Hematopoietic multipotent progenitor cell treated with erythropoietin and hydrocortisone succinate and interleukin-3 and kit ligand, for 8 days (in vitro differentiated cells): Measurements from ENCODE around the gene TRIM31.
A peak's percentile ranks its signal among the peaks of the same experiment; 100 is the strongest.

Experiments used
- DNase-seq: peaks from one replicate; pipeline ENCODE4 v3.0.0-alpha.2; 2015

The TRIM31 gene

GRCh38 chr6:30111266-30111856 lies 1.5 kb downstream of the TRIM31 start:
- DNase-seq, result no peak

- no peak for DNase-seq
These were observed 8.2 kb downstream of the TRIM31 start for GRCh38 chr6:30104661-30105060.

GRCh38 chr6:30103872-30104179 lies 9.1 kb downstream of the TRIM31 start:
- DNase-seq, result no peak

- DNase-seq, result peak; percentile 93
These were observed 9.7 kb downstream of the TRIM31 start for GRCh38 chr6:30102970-30103871.

GRCh38 chr6:30102414-30102969 lies 10.4 kb downstream of the TRIM31 start:
- DNase-seq, result no peak

- DNase-seq, result peak; percentile 75
These were observed 11.2 kb downstream of the TRIM31 start for GRCh38 chr6:30101444-30102413.

GRCh38 chr6:30100585-30101443 lies 12.1 kb downstream of the TRIM31 start:
- no peak for DNase-seq

- DNase-seq, result no peak
These were observed 12.7 kb downstream of the TRIM31 start for GRCh38 chr6:30100154-30100553.

- DNase-seq, result peak; percentile 78
These were observed 14.8 kb downstream of the TRIM31 start for GRCh38 chr6:30097902-30098768.

GRCh38 chr6:30096829-30097228 lies 16.1 kb downstream of the TRIM31 start:
- no peak for DNase-seq

- DNase-seq, result no peak
These were observed 18.8 kb downstream of the TRIM31 start for GRCh38 chr6:30093951-30094661.

GRCh38 chr6:30092852-30093543 lies 19.9 kb downstream of the TRIM31 start:
- DNase-seq, result no peak

- DNase-seq, result no peak
These were observed 21.1 kb downstream of the TRIM31 start for GRCh38 chr6:30091577-30092381.

GRCh38 chr6:30087876-30088275 lies 25.0 kb downstream of the TRIM31 start:
- DNase-seq, result no peak

GRCh38 chr6:30077218-30077617 lies 35.7 kb downstream of the TRIM31 start:
- DNase-seq, result no peak

- no peak for DNase-seq
These were observed 36.8 kb downstream of the TRIM31 start for GRCh38 chr6:30075790-30076732.

GRCh38 chr6:30075094-30075789 lies 37.6 kb downstream of the TRIM31 start, which contains the start of gene RNF39:
TSS of gene RNF39 (minus strand) at chr6:30075769. CDS start at chr6:30075585, 184 bp downstream.
- no peak for DNase-seq
